Measurements from ENCODE around the gene HSPA8.

The HSPA8 gene

GRCh38 chr11:123061403-123062157 lies at the start of gene HSPA8:
TSS of gene HSPA8 (minus strand) at chr11:123062136. CDS start at chr11:123061324, 812 bp downstream.
- peak within 1 kb of the TSS; percentile 97 to 98 for H3K4me3 ChIP-seq (replicated peaks in 1 of 2; ENCODE audit: low read depth in 2 of 2, low read length in 2 of 2)
- no peak for TF ChIP-seq CTCF (IDR thresholded peaks at IDR 0.05; ENCODE audit: low read depth, low read length)
- DNase-seq (ENCODE audit: low read depth in 2 of 2), result peak; percentile 70

GRCh38 chr11:123111465-123111864 lies 49.5 kb upstream of the HSPA8 start:
- peak; percentile 66 to 73 for DNase-seq (ENCODE audit: low read depth in 2 of 2)

GRCh38 chr11:123110397-123110796 lies 48.5 kb upstream of the HSPA8 start:
- TF ChIP-seq CTCF (IDR thresholded peaks at IDR 0.05; ENCODE audit: low read depth, low read length), result no peak
- H3K4me3 ChIP-seq (replicated peaks in 1 of 2; ENCODE audit: low read depth in 2 of 2, low read length in 2 of 2), result no peak overlapping the region

More at GRCh38 chr11:123111465-123111864, 49.5 kb upstream of the HSPA8 start:
- no peak overlapping the region for H3K4me3 ChIP-seq (replicated peaks in 1 of 2; ENCODE audit: low read depth in 2 of 2, low read length in 2 of 2)
- peak; percentile 69 for TF ChIP-seq CTCF (IDR thresholded peaks at IDR 0.05; ENCODE audit: low read depth, low read length)

GRCh38 chr11:123107945-123108495 lies 46.1 kb upstream of the HSPA8 start:
- no peak overlapping the region for H3K4me3 ChIP-seq (replicated peaks in 1 of 2; ENCODE audit: low read depth in 2 of 2, low read length in 2 of 2)
- no peak for DNase-seq (ENCODE audit: low read depth in 2 of 2)
- TF ChIP-seq CTCF (IDR thresholded peaks at IDR 0.05; ENCODE audit: low read depth, low read length), result no peak

More at GRCh38 chr11:123110397-123110796, 48.5 kb upstream of the HSPA8 start:
- DNase-seq (ENCODE audit: low read depth in 2 of 2), result no peak

GRCh38 chr11:123104697-123105096 lies 42.8 kb upstream of the HSPA8 start:
- no peak overlapping the region for H3K4me3 ChIP-seq (replicated peaks in 1 of 2; ENCODE audit: low read depth in 2 of 2, low read length in 2 of 2)
- no peak for DNase-seq (ENCODE audit: low read depth in 2 of 2)
- no peak for TF ChIP-seq CTCF (IDR thresholded peaks at IDR 0.05; ENCODE audit: low read depth, low read length)

- DNase-seq (ENCODE audit: low read depth in 2 of 2), result peak; percentile 86
- H3K4me3 ChIP-seq (replicated peaks in 1 of 2; ENCODE audit: low read depth in 2 of 2, low read length in 2 of 2), result no peak overlapping the region
- peak; percentile 66 for TF ChIP-seq CTCF (IDR thresholded peaks at IDR 0.05; ENCODE audit: low read depth, low read length)
Measured at GRCh38 chr11:123103326-123103980, 41.5 kb upstream of the HSPA8 start.

Measured in cardiac fibroblast (primary cell).